GM12873 (cell line): Measurements from ENCODE around the gene ELL.

Experiments used
- TF ChIP-seq, protein P1 (sequence below): IDR thresholded peaks from 2 replicates; pipeline ENCODE4 v1.5.1; 2012; ENCODE audit warnings: low read depth, mild to moderate bottlenecking, moderate library complexity, low read length, control low read depth; ENCODE audit not compliant: insufficient read depth; ENCODE audit errors: missing control alignments

Gene ELL

DNA sequence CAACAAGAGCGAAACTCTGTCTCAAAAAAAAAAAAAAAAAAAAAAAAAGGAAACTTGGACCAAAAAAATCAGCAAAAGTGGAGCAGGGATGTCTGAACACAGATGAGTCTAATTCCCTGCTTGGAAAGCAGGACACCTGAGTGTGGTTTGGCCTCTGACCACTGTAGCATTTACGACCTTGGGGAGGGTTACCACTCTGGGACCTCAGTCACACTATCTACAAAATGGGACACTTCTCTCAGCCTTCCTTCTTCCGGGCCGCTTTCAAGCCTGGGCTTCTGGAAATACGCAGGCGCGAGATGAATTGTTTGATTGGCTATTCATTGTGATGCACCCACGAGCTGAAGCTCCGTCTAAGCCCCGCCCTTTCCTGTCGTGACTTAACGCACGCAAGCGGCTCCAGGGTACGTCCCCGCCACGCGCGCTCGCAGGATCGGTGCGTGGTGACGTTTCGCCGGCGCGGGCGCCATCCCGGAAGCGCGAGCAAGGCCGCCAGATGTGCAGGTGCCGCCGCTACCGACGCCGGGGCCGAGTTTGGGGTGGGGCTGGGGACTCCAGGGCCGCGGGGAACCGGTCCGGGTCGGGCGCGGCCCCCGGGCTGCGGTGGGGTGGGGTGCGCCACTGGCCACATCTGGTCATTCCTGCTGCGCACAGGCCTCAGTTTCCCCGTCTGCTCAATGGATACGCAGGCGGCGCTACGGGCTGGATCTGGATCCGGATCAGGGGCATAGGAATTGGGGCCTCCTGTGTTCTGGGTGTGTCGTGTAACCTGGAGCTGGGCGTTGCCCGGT is 35.7 kb upstream of the ELL start, which contains the start of gene KXD1:
Gene KXD1, plus strand, starts transcription at position 460 of the 791 bp plus-strand sequence. CDS start 4,187 bp downstream, outside the sequence.
- TF ChIP-seq, protein P1, sequence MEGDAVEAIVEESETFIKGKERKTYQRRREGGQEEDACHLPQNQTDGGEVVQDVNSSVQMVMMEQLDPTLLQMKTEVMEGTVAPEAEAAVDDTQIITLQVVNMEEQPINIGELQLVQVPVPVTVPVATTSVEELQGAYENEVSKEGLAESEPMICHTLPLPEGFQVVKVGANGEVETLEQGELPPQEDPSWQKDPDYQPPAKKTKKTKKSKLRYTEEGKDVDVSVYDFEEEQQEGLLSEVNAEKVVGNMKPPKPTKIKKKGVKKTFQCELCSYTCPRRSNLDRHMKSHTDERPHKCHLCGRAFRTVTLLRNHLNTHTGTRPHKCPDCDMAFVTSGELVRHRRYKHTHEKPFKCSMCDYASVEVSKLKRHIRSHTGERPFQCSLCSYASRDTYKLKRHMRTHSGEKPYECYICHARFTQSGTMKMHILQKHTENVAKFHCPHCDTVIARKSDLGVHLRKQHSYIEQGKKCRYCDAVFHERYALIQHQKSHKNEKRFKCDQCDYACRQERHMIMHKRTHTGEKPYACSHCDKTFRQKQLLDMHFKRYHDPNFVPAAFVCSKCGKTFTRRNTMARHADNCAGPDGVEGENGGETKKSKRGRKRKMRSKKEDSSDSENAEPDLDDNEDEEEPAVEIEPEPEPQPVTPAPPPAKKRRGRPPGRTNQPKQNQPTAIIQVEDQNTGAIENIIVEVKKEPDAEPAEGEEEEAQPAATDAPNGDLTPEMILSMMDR = no peak

DNA sequence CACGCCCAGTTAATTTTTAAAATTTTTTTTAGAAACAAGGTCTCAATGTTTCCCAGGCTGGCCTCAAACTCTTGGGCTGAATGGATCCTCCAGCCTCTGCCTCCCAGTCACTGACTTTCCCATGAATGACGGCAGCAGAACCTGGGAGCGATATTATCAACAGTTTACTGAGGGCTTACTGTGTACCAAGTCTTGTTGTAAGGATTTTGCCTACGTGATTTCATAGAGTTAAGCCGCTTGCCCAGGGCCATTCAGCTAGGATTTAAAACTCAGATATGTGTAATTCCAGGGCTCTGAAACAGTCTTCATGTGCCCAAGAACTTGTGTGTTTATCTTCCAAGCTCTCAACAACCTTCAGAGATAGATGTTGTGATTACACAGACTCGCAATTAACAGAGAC is 29.8 kb upstream of the ELL start:
- TF ChIP-seq, protein P1 = no peak

DNA sequence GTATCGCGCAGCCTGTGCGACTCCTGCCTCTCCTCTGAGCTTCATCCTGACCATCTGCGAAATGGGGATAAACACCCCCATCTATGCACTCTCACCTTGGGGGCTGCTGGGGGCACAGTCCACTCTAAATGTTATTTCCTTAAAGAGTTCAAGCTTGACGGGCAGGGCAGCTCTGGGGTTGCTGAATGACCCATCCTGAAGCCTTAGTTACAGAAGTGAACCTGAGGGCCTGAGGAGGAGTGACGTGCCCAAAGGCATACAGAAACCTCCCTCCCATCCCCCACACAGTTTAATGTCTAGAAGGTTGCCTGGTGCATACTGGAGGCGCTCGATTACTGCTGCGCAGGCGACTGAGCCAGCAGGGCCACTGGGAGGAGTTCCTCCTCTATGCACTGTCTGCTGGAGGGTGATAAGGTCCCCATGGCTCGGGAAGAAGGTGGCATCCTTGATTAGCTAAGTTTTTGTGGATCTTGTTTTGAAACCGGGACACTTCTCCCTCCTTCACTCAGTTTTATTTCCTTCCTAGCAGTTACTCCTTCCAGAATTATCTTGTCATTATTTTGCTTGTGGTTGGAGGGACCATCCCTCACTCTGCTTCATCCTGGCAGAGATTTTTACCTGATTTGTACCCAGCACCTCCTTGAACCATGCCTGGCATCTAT is 22.1 kb upstream of the ELL start:
- TF ChIP-seq, protein P1 = peak; percentile 32

DNA sequence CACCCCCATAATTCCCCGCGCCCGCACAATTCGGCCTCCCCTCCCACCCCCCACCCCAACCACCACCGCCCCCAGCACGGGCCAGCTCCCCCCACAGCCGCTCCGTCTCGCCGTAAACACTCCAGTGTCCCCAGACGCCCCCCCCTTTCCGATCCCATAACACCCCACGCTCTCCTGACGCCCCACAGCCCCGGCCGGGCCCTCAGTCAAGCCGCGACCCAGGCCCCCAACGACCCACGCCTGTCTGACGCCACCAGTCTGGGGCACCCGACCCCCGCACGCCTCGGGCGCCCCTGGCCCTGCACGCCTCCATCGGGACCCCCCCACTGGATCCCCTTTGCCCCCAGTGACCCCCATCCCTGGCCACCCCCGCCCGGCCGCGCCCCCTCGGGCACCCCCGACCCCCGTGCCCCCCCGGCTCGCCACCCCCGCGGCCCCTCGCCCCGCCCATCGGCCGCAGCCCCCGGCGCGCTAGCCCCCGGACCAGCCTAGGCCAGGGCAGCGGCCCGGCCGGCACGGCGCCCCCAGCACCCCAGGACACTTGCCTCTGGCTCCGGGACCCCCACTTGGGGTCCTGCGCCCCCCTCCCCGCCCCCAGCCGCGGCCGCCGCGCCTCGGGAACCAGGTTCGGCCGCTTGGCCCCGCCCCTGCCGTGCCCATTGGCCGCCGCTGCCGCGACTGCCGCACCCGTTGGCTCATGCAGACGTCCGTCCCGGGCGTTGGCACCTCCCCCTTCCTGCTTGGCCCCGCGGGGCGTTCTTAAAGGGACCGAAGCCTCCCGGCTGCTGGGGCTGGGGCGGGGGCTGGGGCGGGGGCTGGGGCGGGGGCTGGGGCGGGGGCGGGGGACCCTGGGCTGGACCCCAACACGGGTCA is 21.3 kb upstream of the ELL start, which contains the start of gene FKBP8:
Gene FKBP8, minus strand, starts transcription at position 633 of the 873 bp plus-strand sequence. CDS start 1,603 bp downstream, outside the sequence.
- TF ChIP-seq, protein P1 = no peak

DNA sequence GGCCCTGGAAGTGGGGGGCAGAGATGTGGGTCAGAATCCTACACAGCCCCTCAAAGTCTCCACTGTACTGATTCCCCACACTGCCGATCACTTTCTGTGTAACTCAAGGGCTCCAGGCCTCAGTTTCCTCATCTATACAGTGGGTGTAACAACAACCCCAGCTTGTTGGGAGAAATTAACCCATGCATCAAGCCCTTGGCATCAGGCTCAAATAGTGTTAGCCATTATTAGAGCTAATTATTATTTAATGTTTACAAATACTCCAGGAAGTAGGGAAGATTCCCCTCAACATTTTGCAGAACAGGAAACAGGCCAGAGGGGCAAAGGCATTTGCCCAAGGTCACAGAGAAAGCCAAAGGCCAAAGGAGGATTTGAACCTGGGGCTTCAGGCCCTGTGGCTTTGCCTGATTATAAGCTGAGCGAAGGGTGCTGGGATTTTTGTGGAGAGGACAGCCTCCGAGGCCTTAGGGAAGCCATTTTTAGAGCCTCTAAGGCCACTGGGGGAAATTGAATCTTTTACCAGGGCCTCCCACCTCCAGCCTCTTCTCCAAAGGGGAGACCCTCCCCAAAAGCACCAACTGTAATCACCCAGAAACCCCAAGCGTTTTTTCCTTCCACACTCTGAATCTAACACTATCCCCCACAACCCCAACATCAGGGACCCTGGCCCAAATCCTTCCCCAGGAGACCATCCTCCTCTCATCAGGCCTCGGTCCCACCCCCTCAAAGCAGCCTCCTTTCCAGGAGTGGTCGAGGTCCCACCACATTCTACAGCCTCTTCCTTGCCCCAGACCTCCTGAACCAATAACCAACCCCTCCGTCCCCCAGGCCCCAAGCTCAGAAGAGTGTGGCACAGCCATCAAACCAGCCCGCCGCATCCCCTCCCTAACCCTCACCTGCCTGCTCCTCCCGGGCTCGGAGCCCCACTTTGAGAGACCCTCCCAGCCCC is 20.4 kb upstream of the ELL start:
- TF ChIP-seq, protein P1 = no peak

DNA sequence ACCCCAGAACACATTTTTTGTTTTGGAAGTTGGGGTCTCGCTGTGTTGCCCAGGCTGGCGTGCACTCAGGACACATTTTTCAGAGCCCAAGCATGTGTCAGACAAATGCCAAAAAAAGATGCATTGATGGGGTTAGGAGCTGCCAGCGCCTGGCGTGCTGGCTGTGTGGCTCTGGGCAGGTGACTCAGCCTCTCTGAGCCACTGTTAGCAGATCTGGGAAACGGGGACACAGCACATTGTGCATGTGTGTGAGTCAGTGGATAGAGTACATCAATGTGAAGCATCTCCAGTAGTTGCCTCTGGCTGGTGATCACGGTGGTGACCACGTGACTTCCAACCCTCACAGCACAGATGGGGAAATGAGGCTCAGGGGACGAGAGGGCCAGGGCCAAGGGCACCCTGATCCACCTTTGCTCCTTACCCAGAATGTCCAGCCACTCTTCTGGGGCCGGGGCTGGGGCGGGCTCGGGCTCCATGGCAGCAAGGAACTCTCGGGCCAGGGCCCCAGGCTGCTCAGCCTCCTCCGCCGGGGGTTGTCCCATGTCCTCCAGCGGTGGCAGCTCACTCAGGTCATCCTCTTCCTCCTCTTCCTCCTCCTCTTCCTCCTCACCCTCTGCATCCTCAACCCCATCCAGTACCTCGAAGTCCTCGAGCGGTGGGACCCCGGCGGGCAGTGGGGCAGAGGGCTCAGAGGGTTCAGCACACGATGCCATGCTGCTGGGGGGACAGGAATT is 19.6 kb upstream of the ELL start:
- TF ChIP-seq, protein P1 = no peak
